Subcutaneous adipose tissue (tissue), 4 donors: Measurements from ENCODE around the gene AP5Z1. TPM values are rescaled to one million over a fixed set of nuclear protein-coding genes. Genes with fewer than 3 reads are reported as not detected.

Experiments
- total RNA-seq, 4 donors: library from RNA; depleted of rRNA; stranded (reverse); fragments of >200 nt; gene quantifications; one replicate each; pipeline ENCODE4 v1.1.0, GENCODE V29; 2016
- TF ChIP-seq, protein P1 (sequence below): fragments of 450-650 bp; IDR thresholded peaks from one replicate; pipeline ENCODE4 v1.5.1; 2016; ENCODE audit warnings: low read depth, mild to moderate bottlenecking, control low read depth, antibody characterized with exemption, moderate library complexity

Gene AP5Z1
- total RNA-seq, 4 donors from 2014 or later = 9.6 to 39.4 (median 21.1) TPM

DNA sequence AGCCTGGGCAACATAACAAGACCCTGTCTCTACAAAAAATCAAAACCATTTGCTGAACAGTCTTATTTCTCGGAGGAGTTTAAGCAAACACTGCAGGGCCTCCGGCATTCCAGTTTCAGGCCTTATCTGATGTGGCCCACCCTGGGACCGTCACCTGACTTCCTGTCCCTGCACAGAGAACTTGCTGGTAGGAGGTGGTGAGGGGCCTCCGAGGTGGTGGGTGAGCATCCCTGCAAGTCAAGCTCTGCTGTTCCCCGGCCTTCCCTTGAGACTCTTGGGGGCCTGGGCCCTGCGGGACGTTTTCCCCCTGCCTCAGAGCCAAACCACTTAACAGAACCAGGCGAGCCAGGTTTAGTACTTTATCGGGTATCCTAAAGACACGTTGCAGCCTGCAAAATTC, 44.5 kb upstream of the AP5Z1 start:
- TF ChIP-seq, protein P1, sequence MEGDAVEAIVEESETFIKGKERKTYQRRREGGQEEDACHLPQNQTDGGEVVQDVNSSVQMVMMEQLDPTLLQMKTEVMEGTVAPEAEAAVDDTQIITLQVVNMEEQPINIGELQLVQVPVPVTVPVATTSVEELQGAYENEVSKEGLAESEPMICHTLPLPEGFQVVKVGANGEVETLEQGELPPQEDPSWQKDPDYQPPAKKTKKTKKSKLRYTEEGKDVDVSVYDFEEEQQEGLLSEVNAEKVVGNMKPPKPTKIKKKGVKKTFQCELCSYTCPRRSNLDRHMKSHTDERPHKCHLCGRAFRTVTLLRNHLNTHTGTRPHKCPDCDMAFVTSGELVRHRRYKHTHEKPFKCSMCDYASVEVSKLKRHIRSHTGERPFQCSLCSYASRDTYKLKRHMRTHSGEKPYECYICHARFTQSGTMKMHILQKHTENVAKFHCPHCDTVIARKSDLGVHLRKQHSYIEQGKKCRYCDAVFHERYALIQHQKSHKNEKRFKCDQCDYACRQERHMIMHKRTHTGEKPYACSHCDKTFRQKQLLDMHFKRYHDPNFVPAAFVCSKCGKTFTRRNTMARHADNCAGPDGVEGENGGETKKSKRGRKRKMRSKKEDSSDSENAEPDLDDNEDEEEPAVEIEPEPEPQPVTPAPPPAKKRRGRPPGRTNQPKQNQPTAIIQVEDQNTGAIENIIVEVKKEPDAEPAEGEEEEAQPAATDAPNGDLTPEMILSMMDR = no peak

DNA sequence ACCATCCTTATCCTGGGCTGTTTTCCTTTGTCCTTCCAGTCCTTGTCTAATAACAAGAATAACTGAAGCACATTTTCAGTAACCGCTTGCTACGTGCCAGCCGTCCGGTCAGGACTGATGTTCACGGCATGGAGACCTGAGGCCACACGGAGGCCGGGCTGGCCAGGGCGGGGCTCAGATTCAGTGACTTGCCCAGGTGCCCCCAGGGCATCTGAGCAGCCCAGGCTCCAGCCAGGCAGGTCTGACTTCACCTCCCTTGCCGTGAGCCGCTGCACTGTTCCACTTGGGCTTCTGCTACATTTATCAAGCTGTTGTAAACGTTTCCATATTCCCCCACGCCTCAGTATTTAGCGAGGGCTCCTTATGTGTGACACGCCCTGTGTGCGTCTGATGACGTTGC, 43.6 kb upstream of the AP5Z1 start:
- TF ChIP-seq, protein P1 = no peak

DNA sequence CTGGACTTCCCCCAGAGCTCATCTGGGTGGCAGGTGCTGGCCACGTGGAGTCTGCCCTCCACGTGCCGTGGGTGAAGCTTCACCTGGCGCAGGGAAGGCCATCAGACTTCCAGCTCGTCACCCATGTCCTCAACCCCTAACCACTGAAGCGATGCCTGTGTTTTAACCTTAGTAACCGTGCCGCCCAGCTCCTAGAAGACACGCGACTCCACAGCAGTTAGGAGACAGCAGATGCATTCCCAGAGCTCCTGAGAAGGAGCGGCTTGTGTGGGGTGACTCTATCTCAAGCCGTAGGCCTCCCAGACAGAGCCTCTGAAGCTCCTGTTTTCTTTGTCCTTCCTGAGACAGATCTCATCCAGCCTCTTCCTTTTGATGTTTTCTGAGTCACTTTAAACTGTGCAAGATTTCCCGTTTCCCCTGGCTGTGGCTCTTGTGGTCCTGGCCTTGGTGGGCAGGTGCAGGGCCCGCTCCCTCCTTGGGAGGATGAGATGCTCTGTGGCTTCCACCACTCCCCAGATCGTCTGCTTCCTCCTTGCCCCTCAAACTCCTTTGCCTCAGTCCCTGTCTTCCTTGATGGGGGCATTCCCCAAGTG, 41.4 kb upstream of the AP5Z1 start:
- TF ChIP-seq, protein P1 = no peak

DNA sequence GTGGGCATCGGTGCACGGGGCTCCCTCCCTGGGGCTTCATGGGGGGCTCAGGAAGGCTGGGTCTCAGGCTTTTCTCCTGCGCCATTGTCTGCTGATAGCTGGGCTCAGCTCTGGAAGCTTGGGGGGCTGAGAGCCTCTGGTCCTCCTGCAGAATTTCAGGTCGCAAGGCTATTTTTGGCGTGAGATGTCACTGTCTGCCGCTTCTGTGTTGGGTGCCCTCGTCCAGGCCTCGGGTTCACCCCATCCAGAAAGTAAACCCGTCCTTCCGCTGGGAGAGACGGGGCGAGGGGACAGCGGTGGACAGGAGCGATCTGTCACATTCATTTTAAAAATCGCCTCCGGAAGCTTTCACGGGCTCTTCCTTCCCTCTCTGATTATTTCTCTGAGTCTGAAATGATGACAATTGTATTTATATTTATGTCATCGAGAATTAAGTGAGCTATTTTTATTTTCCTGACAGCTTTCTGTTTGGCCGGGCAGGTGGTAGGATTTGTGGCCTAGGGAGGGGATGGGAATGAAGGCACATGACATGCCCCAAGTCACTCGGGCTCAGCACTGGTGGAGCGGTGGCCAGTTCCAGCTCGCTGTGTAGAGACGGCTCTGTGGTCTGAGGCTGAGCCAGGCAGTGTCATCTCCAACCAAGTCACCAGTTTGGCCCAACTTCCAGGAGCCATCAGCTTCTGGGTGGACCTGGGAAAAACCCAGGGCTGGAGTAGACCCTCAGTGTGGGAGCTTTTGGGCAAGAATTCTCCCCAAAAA, 40.7 kb upstream of the AP5Z1 start:
- TF ChIP-seq, protein P1 = no peak

DNA sequence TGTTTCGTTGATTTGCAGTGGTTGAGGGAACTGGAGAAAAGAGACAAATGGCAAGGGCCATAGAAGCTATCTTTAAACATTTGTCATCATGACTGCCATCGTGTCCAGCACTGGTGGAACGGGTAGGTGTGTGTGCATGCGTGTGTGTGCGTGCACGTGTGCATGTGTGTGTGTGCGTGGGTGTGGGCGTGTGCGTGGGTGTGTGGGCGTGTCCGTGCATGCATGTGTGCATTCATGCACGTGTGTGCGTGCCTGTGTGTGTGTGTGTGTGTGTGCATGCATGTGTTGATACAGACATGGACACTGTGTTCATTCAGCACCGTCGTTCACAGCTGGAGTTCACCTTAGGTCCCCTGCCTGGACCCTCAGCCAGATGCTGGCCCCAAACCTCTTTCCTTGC, 38.1 kb upstream of the AP5Z1 start:
- TF ChIP-seq, protein P1 = no peak

DNA sequence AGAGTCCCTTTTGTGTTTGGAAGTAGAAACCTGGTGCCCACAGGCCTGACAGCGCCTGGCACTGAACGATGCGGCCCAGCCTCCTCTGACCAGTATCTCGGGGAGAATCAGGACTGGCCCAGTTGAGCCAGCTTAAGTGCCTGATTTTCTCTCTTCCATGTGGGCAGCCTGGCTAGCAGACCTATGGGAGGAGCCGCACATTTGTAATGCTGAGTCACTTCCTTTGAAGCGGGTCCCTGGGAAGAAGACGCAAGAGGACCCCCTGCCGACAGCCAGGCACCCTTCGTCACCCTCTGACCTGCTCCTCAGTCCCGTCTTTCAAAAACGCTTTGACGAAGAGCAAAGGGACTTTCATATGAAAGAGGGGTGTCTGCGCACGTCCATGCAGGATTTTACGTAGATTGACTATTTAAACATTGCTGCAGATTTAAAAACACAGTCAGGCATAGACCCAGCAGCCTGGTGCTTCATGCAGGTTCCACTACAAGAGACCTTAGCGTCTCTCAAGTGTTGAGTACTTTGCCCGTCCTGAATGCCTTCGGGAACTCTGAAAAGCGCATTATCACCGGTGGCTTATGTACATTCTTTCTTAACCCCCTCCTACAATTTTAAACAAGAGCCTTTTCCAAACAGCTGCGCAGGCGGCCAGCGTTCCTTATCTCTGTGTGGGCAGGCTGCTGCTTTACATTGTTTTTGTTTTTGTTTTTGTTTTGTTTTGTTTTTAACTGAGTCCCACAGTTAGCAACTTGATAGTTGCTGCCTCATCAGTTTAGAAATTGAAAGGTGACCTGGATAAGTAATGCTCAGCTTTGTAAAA, 36.5 kb upstream of the AP5Z1 start:
- TF ChIP-seq, protein P1 = no peak

DNA sequence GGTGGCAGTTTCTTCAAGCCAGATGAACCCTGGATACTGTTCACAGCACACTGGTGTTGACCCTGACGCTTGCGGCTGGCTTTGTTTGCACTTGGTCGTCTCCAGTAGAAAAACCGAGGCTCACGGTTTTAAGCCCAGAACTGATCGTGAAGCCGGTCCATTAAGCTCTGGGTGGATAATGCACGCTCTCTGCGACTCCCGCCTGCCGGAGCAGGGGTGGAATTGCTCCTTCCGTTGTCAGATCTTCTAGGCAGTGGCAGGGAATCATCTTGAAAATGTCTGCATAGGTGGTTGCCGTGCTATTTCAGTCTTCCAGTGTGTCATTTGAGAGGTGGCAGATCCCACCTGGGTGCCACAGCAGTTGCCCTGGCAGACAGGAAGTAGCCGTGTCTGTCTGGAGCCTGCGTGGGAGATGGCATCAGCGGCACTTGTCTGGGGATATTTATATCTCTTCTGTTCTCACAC, 35.9 kb upstream of the AP5Z1 start:
- TF ChIP-seq, protein P1 = no peak
